Tibial nerve (tissue), 4 donors: Measurements from ENCODE around the gene TRPT1. TPM values are rescaled to one million over a fixed set of nuclear protein-coding genes. Genes with fewer than 3 reads are reported as not detected.

Source experiments
- DNase-seq, 2 donors: peaks; one replicate each; pipeline ENCODE4 v3.0.0-alpha.2; 2019; ENCODE audit warnings: low spot score in 2 of 2
- H3K27ac ChIP-seq, 4 donors: fragments of 200-600 bp; sonication (generic) in 3 of 4; one replicate each; pipeline ENCODE4 v1.5.1; 2017 to 2019; ENCODE audit warnings: mild to moderate bottlenecking in 1 of 4
- H3K27me3 ChIP-seq, 2 donors: fragments of 200-600 bp; sonication (generic) in 1 of 2; one replicate each; pipeline versions ENCODE4 v1.5.1 to v1.6.0; 2017 to 2019
- H3K36me3 ChIP-seq, 3 donors: fragments of 200-600 bp; sonication (generic); one replicate each; pipeline ENCODE4 v1.5.1; 2018 to 2019
- H3K4me1 ChIP-seq, 4 donors: fragments of 200-600 bp; sonication (generic) in 3 of 4; one replicate each; pipeline ENCODE4 v1.5.1; 2017 to 2019
- H3K4me3 ChIP-seq, 4 donors: fragments of 200-600 bp; sonication (generic) in 3 of 4; one replicate each; pipeline ENCODE4 v1.5.1; 2017 to 2019; ENCODE audit warnings: mild to moderate bottlenecking in 1 of 4, moderate library complexity in 1 of 4
- H3K9me3 ChIP-seq, 4 donors: fragments of 200-600 bp; sonication (generic) in 3 of 4; one replicate each; pipeline ENCODE4 v1.5.1; 2017 to 2019
- EP300 ChIP-seq, 2 donors: sonication (generic); formaldehyde crosslinking; IDR thresholded peaks; one replicate each; pipeline ENCODE4 v1.6.1; 2017; ENCODE audit warnings: antibody characterized with exemption in 2 of 2, mild to moderate bottlenecking in 1 of 2
- POLR2A ChIP-seq, 2 donors: fragments of 450-650 bp; IDR thresholded peaks; one replicate each; pipeline ENCODE4 v1.6.1; 2017; ENCODE audit warnings: antibody characterized with exemption in 2 of 2, mild to moderate bottlenecking in 2 of 2, moderate library complexity in 2 of 2
- WGBS, 2 donors: methylation state at CpG; one replicate each; pipeline ENCODE4 v1.1.5; 2018; 5-methylcytosine and 5-hydroxymethylcytosine counted together
- total RNA-seq, 4 donors: library from RNA; depleted of rRNA; stranded (reverse); fragments of >200 nt; gene quantifications; one replicate each; pipeline ENCODE4 v1.1.0, GENCODE V29; 2016
- TF ChIP-seq, protein P1 (sequence below), 5 experiments: fragments of 200-600 bp in 3 of 5; fragments of 450-650 bp in 2 of 5; sonication (generic) in 3 of 5; IDR thresholded peaks; one replicate each; pipeline ENCODE4 v1.5.1; 2016 to 2019; ENCODE audit warnings: antibody characterized with exemption in 5 of 5, mild to moderate bottlenecking in 3 of 5, moderate library complexity in 2 of 5

Gene TRPT1
- total RNA-seq, 4 donors from 2014 or later, result 64.9 to 74.7 (median 68.7) TPM

DNA sequence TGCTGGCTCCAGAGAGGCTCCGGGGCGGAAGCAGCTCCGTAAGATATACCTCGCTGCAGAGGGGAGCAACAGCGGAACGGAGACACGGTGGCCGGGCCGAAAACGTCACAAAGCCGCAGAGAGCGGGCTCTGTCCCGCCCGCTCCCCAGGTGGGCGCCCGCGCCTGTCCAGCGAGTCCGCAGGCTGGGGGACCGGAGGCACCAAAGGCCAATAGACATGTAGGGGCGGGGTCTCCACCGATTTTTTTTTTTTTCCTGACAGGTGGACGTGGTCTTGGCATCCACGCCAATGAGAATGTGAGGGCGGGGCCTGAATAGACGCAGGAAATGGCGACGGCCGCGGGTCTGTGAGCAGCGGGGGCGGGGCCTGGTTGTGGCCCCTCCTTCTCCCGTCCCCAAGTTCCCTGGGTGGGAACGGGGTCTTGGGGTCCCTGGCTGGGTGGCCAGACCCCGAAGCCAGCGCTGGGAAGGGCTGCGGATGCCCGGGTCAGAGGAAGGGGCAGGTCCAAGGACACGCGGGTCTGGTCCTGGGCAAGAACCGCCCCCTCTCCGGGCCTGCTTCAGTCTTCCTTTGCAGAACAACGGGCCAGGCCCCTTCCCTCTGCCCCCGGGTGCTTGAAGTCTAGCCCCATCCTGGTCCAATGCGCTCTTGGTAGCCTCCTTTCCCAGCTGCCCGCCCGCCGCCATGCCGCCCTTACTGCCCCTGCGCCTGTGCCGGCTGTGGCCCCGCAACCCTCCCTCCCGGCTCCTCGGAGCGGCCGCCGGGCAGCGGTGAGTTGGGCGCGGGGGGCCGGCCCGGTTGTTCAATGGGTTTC is 4.4 kb upstream of the TRPT1 start, which contains the start of gene DNAJC4:
Gene DNAJC4 (plus strand): TSS at position 378 of the 814 bp plus-strand sequence. CDS start 307 bp downstream, at position 685.
- DNase-seq, result peak; percentile 90 to 94
- no peaks in the 10 kb centered on the region for H3K36me3 ChIP-seq
- no peaks in the 10 kb centered on the region for H3K27me3 ChIP-seq
- TF ChIP-seq, protein P1, sequence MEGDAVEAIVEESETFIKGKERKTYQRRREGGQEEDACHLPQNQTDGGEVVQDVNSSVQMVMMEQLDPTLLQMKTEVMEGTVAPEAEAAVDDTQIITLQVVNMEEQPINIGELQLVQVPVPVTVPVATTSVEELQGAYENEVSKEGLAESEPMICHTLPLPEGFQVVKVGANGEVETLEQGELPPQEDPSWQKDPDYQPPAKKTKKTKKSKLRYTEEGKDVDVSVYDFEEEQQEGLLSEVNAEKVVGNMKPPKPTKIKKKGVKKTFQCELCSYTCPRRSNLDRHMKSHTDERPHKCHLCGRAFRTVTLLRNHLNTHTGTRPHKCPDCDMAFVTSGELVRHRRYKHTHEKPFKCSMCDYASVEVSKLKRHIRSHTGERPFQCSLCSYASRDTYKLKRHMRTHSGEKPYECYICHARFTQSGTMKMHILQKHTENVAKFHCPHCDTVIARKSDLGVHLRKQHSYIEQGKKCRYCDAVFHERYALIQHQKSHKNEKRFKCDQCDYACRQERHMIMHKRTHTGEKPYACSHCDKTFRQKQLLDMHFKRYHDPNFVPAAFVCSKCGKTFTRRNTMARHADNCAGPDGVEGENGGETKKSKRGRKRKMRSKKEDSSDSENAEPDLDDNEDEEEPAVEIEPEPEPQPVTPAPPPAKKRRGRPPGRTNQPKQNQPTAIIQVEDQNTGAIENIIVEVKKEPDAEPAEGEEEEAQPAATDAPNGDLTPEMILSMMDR (IDR thresholded peaks at IDR 0.05), result no peak
- TF ChIP-seq EP300 (IDR thresholded peaks at IDR 0.05), result peak; percentile 72 to 85
- peak; percentile 37 to 59 for TF ChIP-seq POLR2A (IDR thresholded peaks at IDR 0.05)
- WGBS, 2 donors, result 0 to 2% methylated on average over 46 to 57 of the region's 62 CpGs
- peak within 1 kb of the TSS; percentile 87 to 96 (median 94) for H3K27ac ChIP-seq
- peaks cover 0 to 77% (median 42%) of the 10 kb centered on the region in 4 donors for H3K4me1 ChIP-seq
- H3K9me3 ChIP-seq, result no peaks in the 10 kb centered on the region
- H3K4me3 ChIP-seq, result peak within 1 kb of the TSS; percentile 50 to 79 (median 62)

DNA sequence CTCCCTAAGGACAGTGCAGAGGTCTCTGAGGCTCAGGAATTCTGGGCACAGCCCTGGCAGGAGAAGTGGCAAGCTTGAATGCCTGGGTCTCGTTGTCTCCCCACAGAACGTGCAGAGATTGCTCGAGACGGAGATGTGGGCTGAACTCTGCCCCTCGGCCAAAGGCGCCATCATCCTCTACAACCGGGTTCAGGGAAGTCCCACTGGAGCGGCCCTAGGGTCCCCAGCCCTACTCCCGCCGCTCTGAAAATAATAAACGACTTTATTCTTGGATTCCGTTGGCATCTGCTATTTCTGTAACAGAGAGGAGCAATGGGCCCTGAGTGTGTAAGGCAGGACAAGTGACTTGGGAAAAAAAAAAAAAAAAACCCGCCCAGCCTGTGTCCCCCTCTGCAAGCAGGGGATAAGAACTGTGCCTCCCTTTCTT is 3.8 kb upstream of the TRPT1 start:
- no peak for DNase-seq
- Histone ChIP-seq H3K27me3 (no peaks in the 10 kb centered on the region), H3K9me3 (no peaks in the 10 kb centered on the region), H3K4me3 (peak overlapping the region; percentile 50 to 79 (median 62)), H3K27ac (peak overlapping the region; percentile 87 to 96 (median 94)), H3K36me3 (no peaks in the 10 kb centered on the region), H3K4me1 (peaks cover 0 to 77% (median 38%) of the 10 kb centered on the region in 4 donors)
- WGBS, 2 donors, result 27 to 30% methylated on average over 11 to 13 of the region's 13 CpGs
- TF ChIP-seq, protein P1 (IDR thresholded peaks at IDR 0.05), result no peak
- TF ChIP-seq EP300 (IDR thresholded peaks at IDR 0.05) (no peak), POLR2A (IDR thresholded peaks at IDR 0.05) (no peak)

DNA sequence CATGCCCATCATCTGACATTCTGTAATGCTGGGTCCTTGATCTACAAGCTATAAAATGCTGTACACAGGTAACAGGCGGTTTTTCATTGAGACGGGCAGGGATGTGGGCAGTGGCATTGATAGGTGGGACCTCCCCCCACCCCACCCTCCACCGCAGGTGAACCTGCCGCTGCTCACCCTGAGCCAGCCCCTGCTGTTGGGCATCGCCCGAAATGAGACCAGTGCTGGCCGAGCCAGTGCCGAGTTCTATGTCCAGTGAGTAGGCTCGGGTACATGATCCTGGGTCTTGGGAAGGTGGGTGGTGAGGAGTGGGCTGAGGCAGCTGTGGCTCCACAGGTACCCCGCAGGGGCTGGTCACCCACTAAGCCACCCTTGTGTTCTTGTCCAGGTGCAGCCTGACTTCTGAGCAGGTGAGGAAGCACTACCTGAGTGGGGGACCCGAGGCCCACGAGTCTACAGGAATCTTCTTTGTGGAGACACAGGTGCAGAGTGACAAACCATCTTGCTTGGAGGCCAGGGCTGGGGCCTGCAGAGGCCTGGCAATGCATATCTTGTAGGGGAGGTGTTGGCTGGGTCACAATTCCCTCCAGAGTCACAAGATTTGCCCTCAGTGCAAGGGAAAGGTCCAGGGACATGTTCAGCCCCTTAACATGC is 3.2 kb upstream of the TRPT1 start:
- no peak for DNase-seq
- TF ChIP-seq, protein P1 (IDR thresholded peaks at IDR 0.05), result no peak
- no peak for TF ChIP-seq EP300 (IDR thresholded peaks at IDR 0.05)
- no peak for TF ChIP-seq POLR2A (IDR thresholded peaks at IDR 0.05)
- H3K36me3 ChIP-seq, result peaks cover 0 to 5% (median 0%) of the 10 kb centered on the region in 3 donors
- WGBS, 2 donors, result 90% methylated on average over 8 to 12 of the region's 12 CpGs
- H3K4me3 ChIP-seq, result peak overlapping the region in 1 of 4 donors; percentile 79
- H3K27ac ChIP-seq, result peak overlapping the region in 3 of 4 donors; percentile 93 to 96 (median 95)
- H3K4me1 ChIP-seq, result peaks cover 0 to 82% (median 38%) of the 10 kb centered on the region in 4 donors
- H3K27me3 ChIP-seq, result no peaks in the 10 kb centered on the region
- no peaks in the 10 kb centered on the region for H3K9me3 ChIP-seq

GRCh38 chr11:64227405-64227956 is 1.5 kb upstream of the TRPT1 start:
- Histone ChIP-seq H3K36me3 (peaks cover 0 to 20% (median 0%) of the 10 kb centered on the region in 3 donors), H3K4me1 (peaks cover 0 to 65% (median 32%) of the 10 kb centered on the region in 4 donors), H3K27me3 (no peaks in the 10 kb centered on the region), H3K9me3 (no peaks in the 10 kb centered on the region), H3K4me3 (peak overlapping the region in 3 of 4 donors; percentile 56 to 88 (median 73)), H3K27ac (peak overlapping the region in 3 of 4 donors; percentile 90 to 96 (median 92))
- no peak for DNase-seq
- TF ChIP-seq, protein P1 (IDR thresholded peaks at IDR 0.05), result no peak
- TF ChIP-seq POLR2A (IDR thresholded peaks at IDR 0.05), result no peak
- no peak for TF ChIP-seq EP300 (IDR thresholded peaks at IDR 0.05)
- 73 to 79% methylated on average over 3 of the region's 3 CpGs for WGBS, 2 donors
